GM23338 (cell line): Measurements from ENCODE around the gene PIK3CB. TPM values are rescaled to one million over a fixed set of nuclear protein-coding genes. Genes with fewer than 3 reads are reported as not detected.

Source experiments
- ATAC-seq: fragments of 200-7000 bp; cut with Tn5 transposase; 3 replicates; pipeline ENCODE4 v1.9.1; 2020
- DNase-seq: peaks from one replicate; pipeline ENCODE4 v3.0.0-alpha.2; 2015; ENCODE audit warnings: low spot score
- H2AFZ ChIP-seq: fragments of 200-600 bp; sonication (generic); 2 replicates; pipeline ENCODE4 v1.8.0; 2016; ENCODE audit warnings: antibody characterized with exemption, mild to moderate bottlenecking, moderate library complexity
- H3F3A ChIP-seq: fragments of 200-600 bp; sonication (generic); replicated peaks from 2 replicates; pipeline ENCODE4 v1.8.0; 2017; ENCODE audit warnings: antibody characterized with exemption, mixed run types, low read depth
- H3K27ac ChIP-seq: fragments of 200-600 bp; sonication (generic); 2 replicates; pipeline ENCODE4 v1.6.1; 2016; ENCODE audit warnings: low read depth
- H3K27me3 ChIP-seq: fragments of 200-600 bp; sonication (generic); 2 replicates; pipeline ENCODE4 v1.8.0; 2016; ENCODE audit warnings: mild to moderate bottlenecking, mixed run types, moderate library complexity; ENCODE audit not compliant: insufficient read depth
- H3K36me3 ChIP-seq: fragments of 200-600 bp; sonication (generic); 2 replicates; pipeline ENCODE4 v1.8.0; 2016; ENCODE audit warnings: mild to moderate bottlenecking; ENCODE audit not compliant: insufficient read depth
- H3K4me1 ChIP-seq: fragments of 200-600 bp; sonication (generic); 2 replicates; pipeline ENCODE4 v1.8.0; 2016; ENCODE audit warnings: mild to moderate bottlenecking, moderate library complexity; ENCODE audit not compliant: insufficient read depth
- H3K4me2 ChIP-seq: fragments of 200-600 bp; sonication (generic); 2 replicates; pipeline ENCODE4 v1.7.1; 2017; ENCODE audit warnings: mixed run types
- H3K4me3 ChIP-seq: fragments of 200-600 bp; sonication (generic); 2 replicates; pipeline ENCODE4 v1.6.1; 2016; ENCODE audit warnings: mixed run types
- H3K79me2 ChIP-seq: fragments of 200-600 bp; sonication (generic); replicated peaks from 2 replicates; pipeline ENCODE4 v1.8.0; 2017; ENCODE audit warnings: mild to moderate bottlenecking; ENCODE audit not compliant: insufficient read depth
- H3K9me2 ChIP-seq: fragments of 200-600 bp; sonication (generic); 2 replicates; pipeline ENCODE4 v1.8.0; 2017; ENCODE audit not compliant: insufficient read depth
- H4K20me1 ChIP-seq: fragments of 200-600 bp; sonication (generic); replicated peaks from 2 replicates; pipeline ENCODE4 v1.8.0; 2017; ENCODE audit warnings: mild to moderate bottlenecking; ENCODE audit not compliant: insufficient read depth
- H3K27ac Mint-ChIP-seq: 2 replicates; pipeline ENCODE4 v1.8.0; 2020; ENCODE audit warnings: inconsistent platforms, mild to moderate bottlenecking, moderate library complexity, mixed read lengths
- H3K27me3 Mint-ChIP-seq: 3 replicates; pipeline ENCODE4 v1.8.0; 2022; ENCODE audit warnings: low read depth, mild to moderate bottlenecking, moderate library complexity, mixed read lengths, inconsistent platforms; ENCODE audit not compliant: insufficient read depth, poor library complexity
- H3K36me3 Mint-ChIP-seq: 3 replicates; pipeline ENCODE4 v1.8.0; 2021; ENCODE audit warnings: low read depth, mild to moderate bottlenecking, inconsistent platforms, moderate library complexity, mixed read lengths
- H3K4me1 Mint-ChIP-seq: 3 replicates; pipeline ENCODE4 v1.8.0; 2020; ENCODE audit warnings: mild to moderate bottlenecking, inconsistent platforms, mixed read lengths
- H3K4me3 Mint-ChIP-seq: 3 replicates; pipeline ENCODE4 v1.8.0; 2021; ENCODE audit warnings: moderate library complexity, mild to moderate bottlenecking, inconsistent platforms, mixed read lengths
- H3K9me3 Mint-ChIP-seq: 3 replicates; pipeline ENCODE4 v1.8.0; 2020; ENCODE audit warnings: moderate library complexity, mild to moderate bottlenecking, inconsistent platforms, mixed read lengths
- CREB1 ChIP-seq: fragments of 250-450 bp; sonication (Bioruptor Pico); IDR thresholded peaks from 2 replicates; pipeline ENCODE4 v1.5.0; 2020; ENCODE audit warnings: low read depth, mild to moderate bottlenecking, moderate library complexity
- CTCF ChIP-seq, 2 experiments: fragments of 200-600 bp in 1 of 2; sonication (generic) in 1 of 2; conservative IDR thresholded peaks; 2 replicates each; pipeline versions ENCODE4 v1.5.1 to v1.6.1; 2016 to 2017; ENCODE audit warnings: antibody characterized with exemption in 2 of 2, low read depth in 2 of 2, mild to moderate bottlenecking in 2 of 2, moderate library complexity in 1 of 2
- ETS1 ChIP-seq: IDR thresholded peaks from 2 replicates; pipeline ENCODE4 v1.6.1; 2016; ENCODE audit warnings: antibody characterized with exemption
- EZH2 ChIP-seq: fragments of 200-600 bp; sonication (generic); IDR thresholded peaks from one replicate; pipeline ENCODE4 v1.8.0; 2017; ENCODE audit warnings: antibody characterized with exemption, mild to moderate bottlenecking, low read depth; ENCODE audit not compliant: unreplicated experiment
- EZH2phosphoT487 ChIP-seq: fragments of 200-600 bp; sonication (generic); IDR thresholded peaks from one replicate; pipeline ENCODE4 v1.8.1; 2018; ENCODE audit warnings: antibody characterized with exemption; ENCODE audit not compliant: unreplicated experiment
- JUNB ChIP-seq: IDR thresholded peaks from one replicate; pipeline ENCODE4 v1.6.1; 2016; ENCODE audit warnings: antibody characterized with exemption; ENCODE audit not compliant: unreplicated experiment
- NANOG ChIP-seq: IDR thresholded peaks from 2 replicates; pipeline ENCODE4 v1.6.1; 2016; ENCODE audit warnings: antibody characterized with exemption, borderline replicate concordance
- POLR2AphosphoS5 ChIP-seq: IDR thresholded peaks from 2 replicates; pipeline ENCODE4 v1.6.1; 2016; ENCODE audit warnings: antibody characterized with exemption, low read depth
- REST ChIP-seq: IDR thresholded peaks from one replicate; pipeline ENCODE4 v1.6.1; 2018; ENCODE audit warnings: antibody characterized with exemption; ENCODE audit not compliant: unreplicated experiment
- STAT1 ChIP-seq: IDR thresholded peaks from one replicate; pipeline ENCODE4 v1.6.1; 2016; ENCODE audit warnings: antibody characterized with exemption; ENCODE audit not compliant: unreplicated experiment
- ZNF114 ChIP-seq: fragments of 250-450 bp; sonication (Bioruptor Pico); IDR thresholded peaks from 2 replicates; pipeline ENCODE4 v1.5.0; 2020; ENCODE audit warnings: mild to moderate bottlenecking, moderate library complexity
- ZNF331 ChIP-seq: fragments of 250-450 bp; sonication (Bioruptor Pico); IDR thresholded peaks from 2 replicates; pipeline ENCODE4 v1.5.0; 2020; ENCODE audit warnings: low read depth, mild to moderate bottlenecking, moderate library complexity
- ZNF462 ChIP-seq: fragments of 250-450 bp; sonication (Bioruptor Pico); IDR thresholded peaks from 2 replicates; pipeline ENCODE4 v1.5.0; 2020; ENCODE audit warnings: mild to moderate bottlenecking, moderate library complexity
- polyA plus RNA-seq: library from polyadenylated mRNA; unstranded; fragments of >200 nt; fragmentation: Nextera tagmentation; extraction: Ambion mirVana; gene quantifications from 2 replicates; pipeline ENCODE4 v1.2.1, GENCODE V29; 2016
- total RNA-seq: library from RNA; depleted of rRNA; stranded (reverse); fragments of >200 nt; shearing (Covaris generic); gene quantifications from 2 replicates; pipeline ENCODE4 v1.2.3, GENCODE V29; 2014

Gene PIK3CB
- total and polyA plus RNA-seq, 2 experiments from 2014 or later, result 13.3 to 32.4 TPM

- no peaks in the 10 kb centered on the region for H3K27me3 ChIP-seq
- H3F3A ChIP-seq, result no peaks in the 10 kb centered on the region
- peaks cover 14% of the 10 kb centered on the region for H3K4me1 ChIP-seq
- H3K27ac ChIP-seq, result no peak overlapping the region
- no peak overlapping the region for H3K4me3 ChIP-seq
- DNase-seq (no peak), ATAC-seq (no peak)
- peaks cover 14% of the 10 kb centered on the region for H3K4me1 Mint-ChIP-seq
- no peaks in the 10 kb centered on the region for H4K20me1 ChIP-seq
- H3K9me2 ChIP-seq, result no peaks in the 10 kb centered on the region
- H3K79me2 ChIP-seq, result no peaks in the 10 kb centered on the region
- H2AFZ ChIP-seq, result peak overlapping the region; percentile 52; the same call in 1 of the 2 replicates
- peaks cover 11% of the 10 kb centered on the region for H3K27me3 Mint-ChIP-seq
- no peak for TF ChIP-seq JUNB
- TF ChIP-seq REST, result no peak
- no peak for TF ChIP-seq CTCF (conservative IDR thresholded peaks at IDR 0.05; ENCODE audit: low read depth in 2 of 2)
- TF ChIP-seq ETS1, result no peak
- no peak for TF ChIP-seq STAT1
- TF ChIP-seq CREB1 (CRISPR knock-in tag), result no peak
- TF ChIP-seq ZNF331 (CRISPR knock-in tag), result no peak
- no peak for TF ChIP-seq POLR2AphosphoS5
- no peak for TF ChIP-seq EZH2phosphoT487
- TF ChIP-seq ZNF462 (CRISPR knock-in tag), result no peak
- no peak for TF ChIP-seq ZNF114 (CRISPR knock-in tag)
- no peak for TF ChIP-seq NANOG
- no peak for TF ChIP-seq EZH2
- H3K4me2 ChIP-seq, result no peak overlapping the region
- H3K27ac Mint-ChIP-seq, result no peak overlapping the region
- no peaks in the 10 kb centered on the region for H3K36me3 ChIP-seq
- no peak overlapping the region for H3K4me3 Mint-ChIP-seq
- H3K36me3 Mint-ChIP-seq, result no peaks in the 10 kb centered on the region
- H3K9me3 Mint-ChIP-seq, result no peaks in the 10 kb centered on the region
Measured at GRCh38 chr3:138856799-138857198, 22.1 kb upstream of the PIK3CB start.
